Stomach (tissue), 4 donors: Measurements from ENCODE around the gene DNAAF2.

Source experiments
- CTCF ChIP-seq, 7 experiments: fragments of 450-650 bp in 4 of 7; fragments of 200-600 bp in 3 of 7; sonication (generic) in 3 of 7; IDR thresholded peaks; one replicate each; pipeline ENCODE4 v1.5.1; 2016 to 2019; ENCODE audit warnings: antibody characterized with exemption in 7 of 7, control low read depth in 2 of 7, mild to moderate bottlenecking in 1 of 7
- EP300 ChIP-seq: sonication (generic); formaldehyde crosslinking; IDR thresholded peaks from one replicate; pipeline ENCODE4 v1.6.1; 2017; ENCODE audit warnings: antibody characterized with exemption

DNA sequence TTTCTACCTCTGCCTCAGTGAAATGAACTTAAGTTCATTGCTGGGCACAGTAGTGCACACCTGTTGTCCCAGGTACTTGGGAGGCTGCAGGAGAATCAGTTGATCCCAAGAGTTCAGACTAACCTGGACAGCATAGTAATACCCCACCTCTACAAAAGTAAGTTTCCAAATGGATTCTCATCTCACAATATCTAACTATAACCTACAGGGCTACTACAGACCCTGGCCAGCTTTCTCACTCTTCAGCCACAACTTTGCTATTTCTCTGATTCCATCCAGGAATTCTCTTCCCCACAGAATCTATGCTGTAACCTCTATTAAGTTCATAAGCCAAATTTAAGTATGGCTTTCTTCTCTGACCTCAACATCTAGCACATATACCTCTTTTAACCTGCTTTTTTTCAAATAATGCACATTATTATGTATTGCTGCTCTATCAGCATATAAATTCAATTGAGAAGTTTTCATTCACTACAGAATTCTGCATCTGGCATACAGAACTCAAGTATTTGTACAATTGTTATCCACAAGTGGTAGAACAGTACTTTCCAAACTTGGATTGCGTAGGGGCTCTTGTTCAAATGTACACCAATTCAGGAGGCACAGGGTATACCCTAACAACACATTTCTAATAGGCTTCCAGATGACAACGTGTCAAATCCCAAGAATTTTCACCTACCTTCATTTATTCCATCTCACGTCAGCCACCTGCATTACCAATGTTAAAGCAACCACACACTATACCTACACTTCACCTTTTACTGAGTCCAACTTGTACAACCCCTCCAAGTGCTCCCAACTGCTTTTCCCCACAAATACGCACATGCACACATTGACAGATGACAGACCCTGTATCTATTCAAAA, 52.7 kb downstream of the DNAAF2 start:
- TF ChIP-seq CTCF (IDR thresholded peaks at IDR 0.05) (no peak), EP300 (no peak)
